ENCODE data around the gene UBE2B. TPM values are rescaled to one million over a fixed set of nuclear protein-coding genes. Genes with fewer than 3 reads are reported as not detected.

The UBE2B gene
- polyA plus RNA-seq, 5 donors: 111 to 154 (median 126) TPM

- peak; percentile 64 to 70 for DNase-seq
These were observed 65.4 kb downstream of the UBE2B start for GRCh38 chr5:134436523-134437339.

- no peak for DNase-seq
These were observed 66.0 kb downstream of the UBE2B start for GRCh38 chr5:134437340-134437846.

DNA sequence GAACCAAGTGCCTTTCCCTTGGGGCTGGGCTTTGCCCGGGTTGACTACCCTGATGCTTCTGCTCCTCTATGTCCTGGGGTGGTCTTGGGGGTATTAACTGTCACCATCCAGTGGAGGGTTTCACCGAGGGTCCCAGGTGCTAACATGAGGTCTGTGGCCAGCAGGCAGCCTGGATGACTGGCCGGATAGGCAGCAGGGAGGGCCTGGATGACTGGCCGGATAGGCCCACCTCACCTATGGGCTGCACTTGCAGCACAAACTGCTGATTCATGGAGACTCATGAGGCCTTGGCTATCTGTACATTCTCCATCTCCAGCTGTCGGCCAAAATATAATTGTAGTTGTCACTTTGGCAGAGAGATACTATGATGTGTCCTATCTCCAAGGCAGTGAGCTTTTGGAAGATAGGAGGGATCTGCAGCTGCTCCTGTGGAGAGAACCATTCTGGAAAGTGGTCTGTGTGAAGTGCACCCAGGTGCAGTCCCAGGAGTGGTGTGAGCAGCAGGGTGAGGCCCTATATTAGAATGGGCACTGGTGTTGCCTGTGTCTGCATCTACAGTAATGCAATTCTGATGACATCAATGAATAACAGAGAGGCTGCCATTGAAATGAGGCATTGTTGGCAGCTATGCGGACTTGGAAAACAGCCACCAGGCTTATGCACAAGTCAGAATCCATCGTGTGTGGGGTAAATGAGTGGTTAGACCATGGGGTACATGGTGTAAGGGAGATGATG is 66.6 kb downstream of the UBE2B start:
- DNase-seq: no peak

DNA sequence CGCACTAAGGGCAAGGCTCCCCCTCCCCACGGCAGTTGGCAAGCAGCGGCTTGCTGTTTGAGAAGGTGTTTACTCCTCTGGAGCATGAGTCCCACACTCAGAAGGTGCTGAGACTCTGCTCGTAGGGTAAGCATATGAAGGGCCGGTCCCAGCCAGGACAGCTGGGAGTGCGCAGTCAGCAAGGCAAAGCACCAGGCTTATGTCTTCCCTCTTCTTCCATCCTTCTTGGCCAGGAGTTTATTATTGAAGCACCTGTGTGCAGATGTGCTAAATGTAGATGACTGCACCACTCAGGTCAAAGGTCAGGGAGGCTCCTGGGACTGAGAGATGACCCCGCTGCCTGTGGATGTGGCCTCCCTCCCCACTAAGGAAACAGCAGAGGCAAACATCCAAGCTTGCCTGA is 67.4 kb downstream of the UBE2B start:
- no peak for DNase-seq

DNA sequence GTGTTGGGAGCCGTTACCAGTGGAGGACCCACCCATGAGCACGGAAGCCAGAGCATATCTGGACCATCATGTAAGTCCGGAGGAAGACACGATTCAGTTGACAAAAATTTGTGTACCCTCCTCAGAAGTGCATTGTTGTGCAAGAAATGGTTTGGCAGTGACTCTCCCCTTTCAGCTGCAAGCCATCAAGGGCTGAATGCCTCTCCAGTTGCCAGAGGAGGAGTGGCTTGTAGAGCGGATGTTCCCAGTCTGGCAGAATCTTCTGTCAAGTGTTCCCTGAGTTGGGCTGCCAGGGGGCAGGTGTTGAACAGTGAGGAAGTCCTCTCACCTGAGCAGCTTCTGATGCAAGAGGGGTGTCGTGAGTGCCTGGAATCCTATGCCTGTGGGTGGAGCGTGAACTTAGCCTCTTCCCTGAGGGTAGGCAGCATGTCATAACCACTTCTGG is 67.9 kb downstream of the UBE2B start:
- peak; percentile 85 to 91 for DNase-seq

DNA sequence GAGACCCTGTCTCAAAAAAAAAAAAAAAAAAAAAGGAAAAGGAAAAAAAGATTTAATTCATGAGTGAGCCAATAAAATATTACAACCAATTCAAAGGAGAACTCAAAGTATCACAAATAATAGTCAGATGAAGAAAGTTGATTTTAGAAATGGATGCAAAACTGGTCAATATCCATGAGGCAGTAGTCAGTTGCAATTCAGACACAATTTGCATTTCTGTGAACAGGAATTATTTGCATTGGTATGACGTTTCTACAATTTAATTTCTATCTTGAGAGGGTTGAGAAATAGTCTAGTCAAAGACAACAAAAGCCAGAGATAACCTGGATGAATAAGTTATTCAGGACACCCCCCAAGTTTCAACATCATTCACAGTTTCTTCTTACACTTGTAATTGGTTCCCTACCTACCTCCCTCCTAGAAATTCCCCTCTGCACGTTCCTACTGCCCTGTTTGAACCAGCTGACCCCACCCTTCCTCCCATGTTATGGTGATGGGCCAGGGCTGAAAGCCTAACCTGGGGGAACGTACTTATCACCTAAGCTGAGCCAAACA is 68.9 kb downstream of the UBE2B start:
- no peak for DNase-seq

Other genes with a start within 250 kb of the UBE2B start
- gene SKP1, start 194.6 kb upstream of the UBE2B start, polyA plus RNA-seq (ENCODE audit: insufficient read depth in 1 of 5, insufficient read length in 5 of 5, low replicate concordance in 1 of 5): 100 to 1,000 TPM; 538 to 706 (median 552) TPM
- gene PPP2CA, start 145.5 kb upstream of the UBE2B start, polyA plus RNA-seq (ENCODE audit: insufficient read depth in 1 of 5, insufficient read length in 5 of 5, low replicate concordance in 1 of 5): 100 to 1,000 TPM; 137 to 173 (median 147) TPM
- 1 to 10 TPM; 5.1 to 7.0 (median 5.8) TPM for gene CDKL3, start 4.4 kb upstream of the UBE2B start, polyA plus RNA-seq (ENCODE audit: insufficient read depth in 1 of 5, insufficient read length in 5 of 5, low replicate concordance in 1 of 5)
- 10 to 100 TPM; 25.8 to 28.7 (median 26.3) TPM for gene CDKN2AIPNL, start 40.3 kb downstream of the UBE2B start, polyA plus RNA-seq (ENCODE audit: insufficient read depth in 1 of 5, insufficient read length in 5 of 5, low replicate concordance in 1 of 5)
- gene JADE2, start 154.1 kb downstream of the UBE2B start, polyA plus RNA-seq (ENCODE audit: insufficient read depth in 1 of 5, insufficient read length in 5 of 5, low replicate concordance in 1 of 5): 10 to 100 TPM; 13.5 to 18.8 (median 15.8) TPM